SK-N-SH (cell line): ENCODE measurements around the gene PLVAP. TPM values are rescaled to one million over a fixed set of nuclear protein-coding genes. Genes with fewer than 3 reads are reported as not detected.

ENCODE experiments used
- CTCF ChIA-PET: fragments of 300-600, 350-600 bp; formaldehyde crosslinking; extraction: SDS; loops from one replicate; lab custom pipeline; 2021; lab: Yijun Ruan, JAX
- POLR2A ChIA-PET: fragments of 350-600 bp; sonication (Branson Sonifier 250); formaldehyde crosslinking; extraction: SDS; loops from one replicate; lab custom pipeline; 2020; ENCODE audit warnings: antibody characterized with exemption, inconsistent platforms; lab: Yijun Ruan, JAX
- DNase-seq: peaks from one replicate; pipeline ENCODE4 v3.0.0; 2012
- H2AFZ ChIP-seq: fragments of 200-600 bp; sonication (generic); 2 replicates; pipeline ENCODE4 v1.8.1; 2016; ENCODE audit warnings: antibody characterized with exemption, mild to moderate bottlenecking, low read depth
- H3F3A ChIP-seq: fragments of 200-600 bp; sonication (generic); replicated peaks from 2 replicates; pipeline ENCODE3; 2016; ENCODE audit warnings: antibody characterized with exemption, mild to moderate bottlenecking; ENCODE audit not compliant: insufficient read depth
- H3K27ac ChIP-seq, 2 experiments: fragments of 200-500 bp in 1 of 2; fragments of 200-600 bp in 1 of 2; sonication (Bioruptor generic) in 1 of 2; sonication (generic), shearing (Covaris generic) in 1 of 2; 2 replicates each; pipeline versions ENCODE4 v1.5.1 to v1.6.1; 2014 to 2016; ENCODE audit warnings: low read depth in 2 of 2, inconsistent platforms in 1 of 2, low read length in 1 of 2, mild to moderate bottlenecking in 1 of 2, mixed read lengths in 1 of 2
- H3K27me3 ChIP-seq: fragments of 200-600 bp; sonication (generic), shearing (Covaris generic); 2 replicates; pipeline ENCODE4 v1.6.1; 2016; ENCODE audit warnings: mixed run types; ENCODE audit not compliant: insufficient read depth
- H3K36me3 ChIP-seq, 2 experiments: fragments of 200-500 bp in 1 of 2; fragments of 200-600 bp in 1 of 2; sonication (Bioruptor generic) in 1 of 2; sonication (generic) in 1 of 2; replicated peaks in 1 of 2; 2 replicates each; pipeline versions ENCODE3 to v1.5.1; 2014 to 2016; ENCODE audit warnings: low read length in 1 of 2, mild to moderate bottlenecking in 1 of 2; ENCODE audit not compliant: insufficient read depth in 2 of 2, control insufficient read depth in 1 of 2
- H3K4me1 ChIP-seq, 2 experiments: fragments of 200-500 bp in 1 of 2; fragments of 200-600 bp in 1 of 2; sonication (Bioruptor generic) in 1 of 2; sonication (generic), shearing (Covaris generic) in 1 of 2; 2 replicates each; pipeline versions ENCODE4 v1.5.1 to v1.6.1; 2014 to 2016; ENCODE audit warnings: low read depth in 1 of 2, low read length in 1 of 2, mixed run types in 1 of 2; ENCODE audit not compliant: insufficient read depth in 2 of 2, control insufficient read depth in 1 of 2
- H3K4me2 ChIP-seq: fragments of 200-600 bp; sonication (generic), shearing (Covaris generic); 2 replicates; pipeline ENCODE4 v1.6.1; 2017; ENCODE audit warnings: mixed run types
- H3K4me3 ChIP-seq, 2 experiments: fragments of 200-500 bp in 1 of 2; fragments of 200-600 bp in 1 of 2; sonication (Bioruptor generic) in 1 of 2; sonication (generic), shearing (Covaris generic) in 1 of 2; 2 replicates each; pipeline versions ENCODE4 v1.5.1 to v1.8.1; 2014 to 2016; ENCODE audit warnings: low read depth in 2 of 2, inconsistent platforms in 1 of 2, low read length in 1 of 2, mild to moderate bottlenecking in 1 of 2, mixed read lengths in 1 of 2, moderate library complexity in 1 of 2
- H3K79me2 ChIP-seq: fragments of 200-600 bp; sonication (generic); 2 replicates; pipeline ENCODE4 v1.8.1; 2017; ENCODE audit warnings: mild to moderate bottlenecking; ENCODE audit not compliant: insufficient read depth
- H3K9ac ChIP-seq: fragments of 200-600 bp; sonication (generic); 2 replicates; pipeline ENCODE4 v1.6.1; 2017; ENCODE audit warnings: mixed run types
- H3K9me2 ChIP-seq: fragments of 200-600 bp; sonication (generic); 2 replicates; pipeline ENCODE4 v1.6.1; 2017; ENCODE audit warnings: mixed run types
- H3K9me3 ChIP-seq: fragments of 200-600 bp; sonication (generic); 2 replicates; pipeline ENCODE4 v1.6.1; 2017; ENCODE audit warnings: mixed run types, mild to moderate bottlenecking, moderate library complexity
- H4K20me1 ChIP-seq: fragments of 200-600 bp; sonication (generic); 2 replicates; pipeline ENCODE4 v1.6.1; 2017; ENCODE audit warnings: mild to moderate bottlenecking, mixed run types; ENCODE audit not compliant: insufficient read depth
- CHD2 ChIP-seq: fragments of 150-350 bp; IDR thresholded peaks from 2 replicates; pipeline ENCODE4 v1.6.1; 2018; ENCODE audit warnings: low read length; ENCODE audit not compliant: partially characterized antibody
- ELF1 ChIP-seq: IDR thresholded peaks from 2 replicates; pipeline ENCODE4 v1.4.0; 2012
- EP300 ChIP-seq, 2 experiments: IDR thresholded peaks; 2 replicates each; pipeline versions ENCODE4 v1.4.0 to v1.6.1; 2012; ENCODE audit warnings: borderline replicate concordance in 1 of 2, low read depth in 1 of 2, low read length in 1 of 2
- EZH2phosphoT487 ChIP-seq: fragments of 200-600 bp; sonication (generic); IDR thresholded peaks from 2 replicates; pipeline ENCODE4 v1.6.1; 2017; ENCODE audit warnings: low read depth, mixed run types, mild to moderate bottlenecking, antibody characterized with exemption, moderate library complexity, borderline replicate concordance
- FOXJ3 ChIP-seq: sonication (generic); formaldehyde crosslinking; IDR thresholded peaks from 2 replicates; pipeline ENCODE4 v1.5.1; 2020; ENCODE audit warnings: mild to moderate bottlenecking, missing genetic modification reagents
- FOXM1 ChIP-seq: IDR thresholded peaks from 2 replicates; pipeline ENCODE4 v1.4.0; 2012; ENCODE audit warnings: low read depth, mild to moderate bottlenecking
- GATA2 ChIP-seq: sonication (generic); formaldehyde crosslinking; IDR thresholded peaks from 2 replicates; pipeline ENCODE4 v1.5.0; 2020; ENCODE audit warnings: mild to moderate bottlenecking, missing genetic modification reagents
- MEF2A ChIP-seq: IDR thresholded peaks from 2 replicates; pipeline ENCODE4 v1.4.0; 2012; ENCODE audit warnings: low read depth, borderline replicate concordance
- MXI1 ChIP-seq: IDR thresholded peaks from 2 replicates; pipeline ENCODE4 v1.6.1; 2012; ENCODE audit warnings: mild to moderate bottlenecking, low read depth, low read length, improper control_type of control experiment
- NFIC ChIP-seq: IDR thresholded peaks from 2 replicates; pipeline ENCODE4 v1.4.0; 2012; ENCODE audit warnings: borderline replicate concordance
- NRF1 ChIP-seq: IDR thresholded peaks from 2 replicates; pipeline ENCODE4 v1.6.1; 2012; ENCODE audit warnings: low read depth, mild to moderate bottlenecking, low read length
- RCOR1 ChIP-seq: fragments of 150-350 bp; IDR thresholded peaks from 2 replicates; pipeline ENCODE4 v1.6.1; 2017; ENCODE audit warnings: antibody characterized with exemption, low read length
- RFX5 ChIP-seq: IDR thresholded peaks from 2 replicates; pipeline ENCODE4 v1.6.1; 2012; ENCODE audit warnings: mild to moderate bottlenecking, improper control_type of control experiment, low read length
- RXRA ChIP-seq: IDR thresholded peaks from 2 replicates; pipeline ENCODE4 v1.4.0; 2012; ENCODE audit warnings: low read depth, mild to moderate bottlenecking, borderline replicate concordance
- SIN3A ChIP-seq: IDR thresholded peaks from 2 replicates; pipeline ENCODE4 v1.6.1; 2012; ENCODE audit warnings: low read depth, mild to moderate bottlenecking, low read length, moderate library complexity, borderline replicate concordance
- TCF12 ChIP-seq: IDR thresholded peaks from 2 replicates; pipeline ENCODE4 v1.4.0; 2012
- YY1 ChIP-seq: IDR thresholded peaks from 2 replicates; pipeline ENCODE4 v1.4.0; 2012; ENCODE audit warnings: low read depth, mild to moderate bottlenecking
- WGBS: methylation state at CpG from one replicate; pipeline ENCODE4 v1.1.6; 2017; ENCODE audit warnings: low lambda C conversion rate; 5-methylcytosine and 5-hydroxymethylcytosine counted together
- polyA plus RNA-seq, 3 experiments: library from polyadenylated mRNA; depleted of rRNA; stranded (reverse); fragments of >200 nt; gene quantifications; 2 replicates each; pipeline ENCODE4 v1.2.3, GENCODE V29; 2012
- TF ChIP-seq, protein P1 (sequence below): IDR thresholded peaks from 2 replicates; pipeline ENCODE4 v1.4.0; 2012; ENCODE audit warnings: low read depth, borderline replicate concordance
- TF ChIP-seq, protein P2 (sequence below): IDR thresholded peaks from 2 replicates; pipeline ENCODE4 v1.6.1; 2012; ENCODE audit warnings: mild to moderate bottlenecking, low read depth, low read length, moderate library complexity
- TF ChIP-seq, protein P3 (sequence below): fragments of 200-600 bp; sonication (generic); IDR thresholded peaks from 2 replicates; pipeline ENCODE4 v1.6.1; 2017; ENCODE audit warnings: antibody characterized with exemption, mild to moderate bottlenecking, moderate library complexity

The PLVAP gene
- polyA plus RNA-seq, 1 of the 3 experiments (the other 2 are of a cell fraction), result not detected

DNA sequence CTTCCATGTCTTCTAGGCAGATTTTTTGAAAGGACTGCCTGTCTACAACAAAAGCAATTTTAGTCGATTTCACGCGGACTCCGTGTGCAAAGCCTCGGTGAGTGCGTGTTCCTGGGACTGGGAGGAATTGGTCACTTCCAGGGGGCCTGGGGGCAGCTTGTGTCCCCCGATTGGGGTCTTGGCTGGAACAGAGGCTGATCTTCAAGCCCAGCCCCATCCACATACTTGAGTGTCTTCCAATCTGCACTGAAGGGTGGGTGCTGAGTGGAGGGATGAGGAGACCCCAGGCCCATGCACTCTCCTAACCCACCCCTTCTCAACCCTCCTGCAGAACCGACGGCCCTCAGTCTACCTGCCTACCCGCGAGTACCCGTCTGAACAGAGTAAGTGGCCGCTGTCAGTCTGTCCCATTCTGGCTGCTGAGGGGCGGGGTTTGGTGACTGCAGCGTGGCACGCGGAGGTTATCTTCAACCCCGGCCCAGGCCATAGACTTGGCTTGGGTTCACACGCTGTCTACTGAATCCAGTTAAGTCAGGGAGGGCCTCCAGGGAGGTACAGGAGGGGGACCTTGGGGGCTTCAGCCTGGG, 63.0 kb downstream of the PLVAP start:
- WGBS, result over 99% methylated on average over 15 of the region's 19 CpGs
- H2AFZ ChIP-seq, result no peak overlapping the region
- POLR2A ChIA-PET, result no interaction called here
- H3K4me2 ChIP-seq, result no peak overlapping the region
- H3K9me3 ChIP-seq, result no peaks in the 10 kb centered on the region
- H3F3A ChIP-seq, result peaks cover 7% of the 10 kb centered on the region
- H3K4me1 ChIP-seq, result peaks cover 6 to 8% of the 10 kb centered on the region in 2 experiments; a peak in 2 of 4 replicates
- H3K79me2 ChIP-seq, result peaks cover 49% of the 10 kb centered on the region
- no peak overlapping the region for H3K9ac ChIP-seq
- DNase-seq, result no peak
- H3K27ac ChIP-seq, result no peak overlapping the region
- H3K27me3 ChIP-seq, result no peaks in the 10 kb centered on the region
- no peak for TF ChIP-seq FOXM1
- TF ChIP-seq CHD2, result no peak
- TF ChIP-seq FOXJ3 (CRISPR knock-in tag), result no peak
- no peak for TF ChIP-seq RCOR1
- no peak for TF ChIP-seq TCF12
- TF ChIP-seq, protein P1, sequence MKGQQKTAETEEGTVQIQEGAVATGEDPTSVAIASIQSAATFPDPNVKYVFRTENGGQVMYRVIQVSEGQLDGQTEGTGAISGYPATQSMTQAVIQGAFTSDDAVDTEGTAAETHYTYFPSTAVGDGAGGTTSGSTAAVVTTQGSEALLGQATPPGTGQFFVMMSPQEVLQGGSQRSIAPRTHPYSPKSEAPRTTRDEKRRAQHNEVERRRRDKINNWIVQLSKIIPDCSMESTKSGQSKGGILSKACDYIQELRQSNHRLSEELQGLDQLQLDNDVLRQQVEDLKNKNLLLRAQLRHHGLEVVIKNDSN, result no peak
- H3K4me3 ChIP-seq, result no peak overlapping the region
- CTCF ChIA-PET, result no interaction called here
- peaks cover 17% of the 10 kb centered on the region for H4K20me1 ChIP-seq
- H3K9me2 ChIP-seq, result no peaks in the 10 kb centered on the region
- peaks cover 14 to 30% of the 10 kb centered on the region in 2 experiments for H3K36me3 ChIP-seq

DNA sequence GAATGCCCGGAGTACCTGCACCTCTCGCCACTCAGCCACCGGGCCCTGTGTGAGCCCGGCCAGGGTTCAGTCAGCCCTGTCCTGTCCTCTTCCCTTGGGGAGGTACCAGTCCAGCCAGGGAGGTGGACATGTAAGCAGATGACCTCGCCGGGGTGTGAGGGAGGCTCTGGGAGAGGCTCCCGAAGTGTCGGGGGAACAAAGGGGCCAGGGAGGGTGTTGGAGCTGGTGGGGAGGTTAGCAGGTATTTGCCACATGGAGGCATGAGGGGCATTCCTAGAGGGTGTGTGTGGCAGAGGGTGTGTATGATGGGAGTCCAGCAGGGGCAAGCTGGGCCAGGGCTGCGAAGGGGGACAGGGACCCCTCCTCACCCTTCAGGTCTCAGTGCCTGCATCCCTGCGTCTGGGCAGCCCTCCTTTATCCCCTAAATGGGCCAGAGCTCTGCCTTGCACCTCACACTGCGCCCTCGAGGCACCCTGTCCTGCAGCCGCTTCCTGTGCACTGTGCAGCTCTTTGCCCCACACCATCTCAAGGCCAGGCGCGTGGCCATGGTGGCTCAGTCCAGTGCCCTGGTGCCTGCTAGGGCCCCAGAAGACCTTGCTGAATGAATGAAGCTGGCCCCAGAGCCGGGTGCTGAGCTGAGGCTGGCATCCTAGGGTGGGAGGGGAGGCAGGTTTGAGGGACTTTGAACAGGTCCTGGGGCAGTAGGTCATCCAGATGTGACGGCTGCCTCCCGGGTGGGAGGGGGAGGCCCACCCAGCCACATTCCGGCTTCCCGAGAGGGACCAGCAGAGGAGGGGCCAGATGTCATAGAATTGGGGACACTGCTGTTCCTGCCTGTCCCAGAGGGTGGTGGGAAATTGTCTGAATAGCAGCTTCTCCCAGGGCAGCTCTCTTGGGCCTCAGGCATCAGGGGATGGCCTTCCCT, 64.7 kb downstream of the PLVAP start:
- H3K9me3 ChIP-seq, result no peaks in the 10 kb centered on the region
- WGBS, result 84% methylated on average over 15 of the region's 20 CpGs
- H3K9me2 ChIP-seq, result no peaks in the 10 kb centered on the region
- H3K4me1 ChIP-seq, result peaks cover 6 to 12% of the 10 kb centered on the region in 2 experiments; a peak in 2 of 4 replicates
- no peak for TF ChIP-seq ELF1
- TF ChIP-seq RXRA, result no peak
- TF ChIP-seq, protein P2, sequence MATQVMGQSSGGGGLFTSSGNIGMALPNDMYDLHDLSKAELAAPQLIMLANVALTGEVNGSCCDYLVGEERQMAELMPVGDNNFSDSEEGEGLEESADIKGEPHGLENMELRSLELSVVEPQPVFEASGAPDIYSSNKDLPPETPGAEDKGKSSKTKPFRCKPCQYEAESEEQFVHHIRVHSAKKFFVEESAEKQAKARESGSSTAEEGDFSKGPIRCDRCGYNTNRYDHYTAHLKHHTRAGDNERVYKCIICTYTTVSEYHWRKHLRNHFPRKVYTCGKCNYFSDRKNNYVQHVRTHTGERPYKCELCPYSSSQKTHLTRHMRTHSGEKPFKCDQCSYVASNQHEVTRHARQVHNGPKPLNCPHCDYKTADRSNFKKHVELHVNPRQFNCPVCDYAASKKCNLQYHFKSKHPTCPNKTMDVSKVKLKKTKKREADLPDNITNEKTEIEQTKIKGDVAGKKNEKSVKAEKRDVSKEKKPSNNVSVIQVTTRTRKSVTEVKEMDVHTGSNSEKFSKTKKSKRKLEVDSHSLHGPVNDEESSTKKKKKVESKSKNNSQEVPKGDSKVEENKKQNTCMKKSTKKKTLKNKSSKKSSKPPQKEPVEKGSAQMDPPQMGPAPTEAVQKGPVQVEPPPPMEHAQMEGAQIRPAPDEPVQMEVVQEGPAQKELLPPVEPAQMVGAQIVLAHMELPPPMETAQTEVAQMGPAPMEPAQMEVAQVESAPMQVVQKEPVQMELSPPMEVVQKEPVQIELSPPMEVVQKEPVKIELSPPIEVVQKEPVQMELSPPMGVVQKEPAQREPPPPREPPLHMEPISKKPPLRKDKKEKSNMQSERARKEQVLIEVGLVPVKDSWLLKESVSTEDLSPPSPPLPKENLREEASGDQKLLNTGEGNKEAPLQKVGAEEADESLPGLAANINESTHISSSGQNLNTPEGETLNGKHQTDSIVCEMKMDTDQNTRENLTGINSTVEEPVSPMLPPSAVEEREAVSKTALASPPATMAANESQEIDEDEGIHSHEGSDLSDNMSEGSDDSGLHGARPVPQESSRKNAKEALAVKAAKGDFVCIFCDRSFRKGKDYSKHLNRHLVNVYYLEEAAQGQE, result no peak
- TF ChIP-seq, protein P3, sequence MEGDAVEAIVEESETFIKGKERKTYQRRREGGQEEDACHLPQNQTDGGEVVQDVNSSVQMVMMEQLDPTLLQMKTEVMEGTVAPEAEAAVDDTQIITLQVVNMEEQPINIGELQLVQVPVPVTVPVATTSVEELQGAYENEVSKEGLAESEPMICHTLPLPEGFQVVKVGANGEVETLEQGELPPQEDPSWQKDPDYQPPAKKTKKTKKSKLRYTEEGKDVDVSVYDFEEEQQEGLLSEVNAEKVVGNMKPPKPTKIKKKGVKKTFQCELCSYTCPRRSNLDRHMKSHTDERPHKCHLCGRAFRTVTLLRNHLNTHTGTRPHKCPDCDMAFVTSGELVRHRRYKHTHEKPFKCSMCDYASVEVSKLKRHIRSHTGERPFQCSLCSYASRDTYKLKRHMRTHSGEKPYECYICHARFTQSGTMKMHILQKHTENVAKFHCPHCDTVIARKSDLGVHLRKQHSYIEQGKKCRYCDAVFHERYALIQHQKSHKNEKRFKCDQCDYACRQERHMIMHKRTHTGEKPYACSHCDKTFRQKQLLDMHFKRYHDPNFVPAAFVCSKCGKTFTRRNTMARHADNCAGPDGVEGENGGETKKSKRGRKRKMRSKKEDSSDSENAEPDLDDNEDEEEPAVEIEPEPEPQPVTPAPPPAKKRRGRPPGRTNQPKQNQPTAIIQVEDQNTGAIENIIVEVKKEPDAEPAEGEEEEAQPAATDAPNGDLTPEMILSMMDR, result no peak
- TF ChIP-seq NFIC, result no peak
- TF ChIP-seq NRF1, result no peak
- TF ChIP-seq FOXM1, result no peak
- no peak for TF ChIP-seq RCOR1
- TF ChIP-seq MEF2A, result no peak
- TF ChIP-seq EP300 (IDR thresholded peaks at IDR 0.05; ENCODE audit: borderline replicate concordance in 1 of 2, low read depth in 1 of 2, low read length in 1 of 2), result no peak
- TF ChIP-seq EZH2phosphoT487, result no peak
- no peak for TF ChIP-seq SIN3A
- no peak for TF ChIP-seq GATA2 (CRISPR knock-in tag)
- no peak for TF ChIP-seq RFX5
- TF ChIP-seq YY1, result no peak
- no peak for TF ChIP-seq MXI1
- no peak for TF ChIP-seq CHD2
- TF ChIP-seq, all 33 proteins: peak for 0
- Histone ChIP-seq H4K20me1 (peaks cover 17% of the 10 kb centered on the region), H3K4me2 (peak overlapping the region; percentile 97; the same call in 1 of the 2 replicates), H3K79me2 (peaks cover 55% of the 10 kb centered on the region), H3F3A (peaks cover 5% of the 10 kb centered on the region), H3K4me3 (peak overlapping the region in 1 of 2 experiments; percentile 17; a peak in 1 of 4 replicates), H3K9ac (peak overlapping the region; percentile 51; the same call in 1 of the 2 replicates), H3K27ac (0 out of 4 replicates have a peak overlapping the region, but pooled peaks of 1 of the 2 experiments have one; percentile 40), H2AFZ (no peak overlapping the region), H3K36me3 (peaks cover 14 to 27% of the 10 kb centered on the region in 2 experiments), H3K27me3 (no peaks in the 10 kb centered on the region)
- DNase-seq, result no peak
- CTCF ChIA-PET, result interaction anchor here (1.1 to 1.4 kb wide), 3 partner anchors 12 to 74 kb away, joined by 3 to 5 read pairs (median 4); no protein-coding TSS in a partner anchor
- POLR2A ChIA-PET, result interaction anchor here (0.9 to 1.0 kb wide), 2 partner anchors 9 to 18 kb away, joined by 4 to 5 read pairs; no protein-coding TSS in a partner anchor
